Retinal pigment epithelial cell (primary cell): ENCODE data around the gene GM2A.

Source experiments
- DNase-seq: peaks from one replicate; pipeline ENCODE4 v3.0.0-alpha.2; 2010; ENCODE audit warnings: low read depth
- H3K4me3 ChIP-seq: 2 replicates; pipeline ENCODE4 v1.5.1; 2011; ENCODE audit warnings: mild to moderate bottlenecking, low read length, control low read depth, moderate library complexity
- CTCF ChIP-seq: conservative IDR thresholded peaks from 2 replicates; pipeline ENCODE4 v1.5.1; 2011; ENCODE audit warnings: low read depth, low read length, control low read depth, inconsistent platforms

The GM2A gene

GRCh38 chr5:151243564-151243963, 9.4 kb upstream of the GM2A start:
- TF ChIP-seq CTCF, result no peak
- no peak for DNase-seq
- no peak overlapping the region for H3K4me3 ChIP-seq

GRCh38 chr5:151244206-151244605, 8.8 kb upstream of the GM2A start:
- no peak overlapping the region for H3K4me3 ChIP-seq
- TF ChIP-seq CTCF, result no peak
- no peak for DNase-seq

GRCh38 chr5:151245680-151246219, 7.2 kb upstream of the GM2A start:
- DNase-seq, result no peak
- no peak for TF ChIP-seq CTCF
- H3K4me3 ChIP-seq, result no peak overlapping the region

GRCh38 chr5:151248651-151249050, 4.3 kb upstream of the GM2A start:
- no peak for DNase-seq
- no peak for TF ChIP-seq CTCF

GRCh38 chr5:151249281-151249680, 3.7 kb upstream of the GM2A start:
- no peak for TF ChIP-seq CTCF
- DNase-seq, result no peak
- H3K4me3 ChIP-seq, result no peak overlapping the region

More at GRCh38 chr5:151248651-151249050, 4.3 kb upstream of the GM2A start:
- no peak overlapping the region for H3K4me3 ChIP-seq

GRCh38 chr5:151250346-151251000, 2.5 kb upstream of the GM2A start:
- H3K4me3 ChIP-seq, result no peak overlapping the region
- DNase-seq, result no peak
- no peak for TF ChIP-seq CTCF

GRCh38 chr5:151251001-151251551, 1.9 kb upstream of the GM2A start:
- no peak for DNase-seq
- no peak for TF ChIP-seq CTCF
- no peak overlapping the region for H3K4me3 ChIP-seq
